ENCODE measurements around the gene DDX27.

DNA sequence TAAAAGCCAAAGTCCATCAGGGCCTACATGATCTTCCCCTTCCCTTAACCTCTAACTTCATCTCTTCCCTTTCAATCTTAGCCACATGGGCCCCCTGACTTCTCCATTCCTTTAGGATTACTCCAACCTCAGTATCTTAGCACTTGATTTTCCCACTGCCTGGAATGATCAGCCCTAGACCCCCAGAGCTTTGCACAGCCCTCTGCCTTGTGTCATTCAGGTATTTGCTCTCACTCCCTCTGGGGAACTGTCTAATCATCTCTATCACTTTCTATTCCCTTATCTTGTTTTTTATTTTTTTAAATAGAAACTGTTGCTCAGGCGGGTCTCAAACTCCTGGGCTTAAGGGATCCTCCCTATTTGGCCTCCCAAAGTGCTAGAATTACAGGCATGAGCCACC lies 72.0 kb downstream of the DDX27 start:
- TF ChIP-seq SIN3A (IDR thresholded peaks at IDR 0.05; ENCODE audit: borderline replicate concordance, insufficient read depth, low read length): no peak
- TF ChIP-seq, protein P1, sequence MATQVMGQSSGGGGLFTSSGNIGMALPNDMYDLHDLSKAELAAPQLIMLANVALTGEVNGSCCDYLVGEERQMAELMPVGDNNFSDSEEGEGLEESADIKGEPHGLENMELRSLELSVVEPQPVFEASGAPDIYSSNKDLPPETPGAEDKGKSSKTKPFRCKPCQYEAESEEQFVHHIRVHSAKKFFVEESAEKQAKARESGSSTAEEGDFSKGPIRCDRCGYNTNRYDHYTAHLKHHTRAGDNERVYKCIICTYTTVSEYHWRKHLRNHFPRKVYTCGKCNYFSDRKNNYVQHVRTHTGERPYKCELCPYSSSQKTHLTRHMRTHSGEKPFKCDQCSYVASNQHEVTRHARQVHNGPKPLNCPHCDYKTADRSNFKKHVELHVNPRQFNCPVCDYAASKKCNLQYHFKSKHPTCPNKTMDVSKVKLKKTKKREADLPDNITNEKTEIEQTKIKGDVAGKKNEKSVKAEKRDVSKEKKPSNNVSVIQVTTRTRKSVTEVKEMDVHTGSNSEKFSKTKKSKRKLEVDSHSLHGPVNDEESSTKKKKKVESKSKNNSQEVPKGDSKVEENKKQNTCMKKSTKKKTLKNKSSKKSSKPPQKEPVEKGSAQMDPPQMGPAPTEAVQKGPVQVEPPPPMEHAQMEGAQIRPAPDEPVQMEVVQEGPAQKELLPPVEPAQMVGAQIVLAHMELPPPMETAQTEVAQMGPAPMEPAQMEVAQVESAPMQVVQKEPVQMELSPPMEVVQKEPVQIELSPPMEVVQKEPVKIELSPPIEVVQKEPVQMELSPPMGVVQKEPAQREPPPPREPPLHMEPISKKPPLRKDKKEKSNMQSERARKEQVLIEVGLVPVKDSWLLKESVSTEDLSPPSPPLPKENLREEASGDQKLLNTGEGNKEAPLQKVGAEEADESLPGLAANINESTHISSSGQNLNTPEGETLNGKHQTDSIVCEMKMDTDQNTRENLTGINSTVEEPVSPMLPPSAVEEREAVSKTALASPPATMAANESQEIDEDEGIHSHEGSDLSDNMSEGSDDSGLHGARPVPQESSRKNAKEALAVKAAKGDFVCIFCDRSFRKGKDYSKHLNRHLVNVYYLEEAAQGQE (IDR thresholded peaks at IDR 0.05; ENCODE audit: insufficient read depth in 1 of 2, low read depth in 2 of 2, low read length in 2 of 2): no peak

All from PFSK-1 (cell line).